Stimulated activated CD4-positive, alpha-beta T cell treated with anti-CD3 and anti-CD28 coated beads, Interleukin-2, amount 100 ng/mL, for 4 hours (primary cell): ENCODE data around the gene SLC49A4.

ENCODE experiments used
- DNase-seq: peaks from one replicate; pipeline ENCODE4 v3.0.0-alpha.2; 2020; ENCODE audit warnings: low read depth

The SLC49A4 gene

GRCh38 chr3:122858373-122858772 is 63.5 kb downstream of the SLC49A4 start:
- no peak for DNase-seq

GRCh38 chr3:122859021-122859805 is 64.3 kb downstream of the SLC49A4 start:
- no peak for DNase-seq

GRCh38 chr3:122862381-122862780 is 67.5 kb downstream of the SLC49A4 start:
- DNase-seq: no peak

- DNase-seq: no peak
Measured at GRCh38 chr3:122864498-122864897, 69.6 kb downstream of the SLC49A4 start.

- DNase-seq: no peak
Measured at GRCh38 chr3:122868322-122868721, 73.5 kb downstream of the SLC49A4 start.

- no peak for DNase-seq
Measured at GRCh38 chr3:122873741-122874515, 79.1 kb downstream of the SLC49A4 start.

- no peak for DNase-seq
Measured at GRCh38 chr3:122875547-122876127, 80.8 kb downstream of the SLC49A4 start.

GRCh38 chr3:122880173-122880572 is 85.3 kb downstream of the SLC49A4 start:
- DNase-seq: no peak

- no peak for DNase-seq
Measured at GRCh38 chr3:122880624-122881023, 85.8 kb downstream of the SLC49A4 start.

GRCh38 chr3:122882361-122882947 is 87.6 kb downstream of the SLC49A4 start:
- no peak for DNase-seq

GRCh38 chr3:122886251-122886650 is 91.4 kb downstream of the SLC49A4 start:
- no peak for DNase-seq

GRCh38 chr3:122886946-122887345 is 92.1 kb downstream of the SLC49A4 start:
- DNase-seq: no peak

GRCh38 chr3:122890077-122890719 is 95.3 kb downstream of the SLC49A4 start:
- no peak for DNase-seq

GRCh38 chr3:122890720-122891220 is 95.9 kb downstream of the SLC49A4 start:
- no peak for DNase-seq

- DNase-seq: no peak
Measured at GRCh38 chr3:122892118-122892960, 97.5 kb downstream of the SLC49A4 start.

GRCh38 chr3:122893282-122893681 is 98.4 kb downstream of the SLC49A4 start:
- no peak for DNase-seq

GRCh38 chr3:122893754-122894668 is 99.1 kb downstream of the SLC49A4 start:
- DNase-seq: no peak

GRCh38 chr3:122898298-122898697 is 103.4 kb downstream of the SLC49A4 start:
- DNase-seq: no peak

GRCh38 chr3:122902326-122902725 is 107.5 kb downstream of the SLC49A4 start:
- DNase-seq: no peak

GRCh38 chr3:122903171-122903570 is 108.3 kb downstream of the SLC49A4 start:
- DNase-seq: no peak
